WTC11 (cell line): ENCODE data around the gene CAPN7. TPM values are rescaled to one million over a fixed set of nuclear protein-coding genes. Genes with fewer than 3 reads are reported as not detected.

Experiments used
- ATAC-seq: fragments of 200-7000 bp; cut with Tn5 transposase; 2 replicates; pipeline ENCODE4 v1.10.0; 2021; ENCODE audit warnings: mild to moderate bottlenecking, moderate library complexity
- CTCF ChIA-PET: fragments of 300-600 bp; sonication (Branson Sonifier 250); formaldehyde crosslinking; loops from one replicate; lab custom pipeline; 2021; ENCODE audit warnings: antibody characterized with exemption; lab: Charles Lee
- POLR2A ChIA-PET: fragments of 350-600 bp; sonication (Branson Sonifier 250); formaldehyde crosslinking; loops from one replicate; lab custom pipeline; 2021; ENCODE audit warnings: antibody characterized with exemption; lab: Charles Lee
- DNase-seq: peaks from one replicate; pipeline ENCODE4 v3.0.0; 2021; ENCODE audit warnings: low spot score
- H3K27ac Mint-ChIP-seq: 2 replicates; pipeline ENCODE4 v1.8.0; 2021; ENCODE audit warnings: mixed read lengths
- H3K27me3 Mint-ChIP-seq: 2 replicates; pipeline ENCODE4 v1.8.0; 2021; ENCODE audit warnings: low read depth, mild to moderate bottlenecking, moderate library complexity, mixed read lengths
- H3K36me3 Mint-ChIP-seq: 2 replicates; pipeline ENCODE4 v1.8.0; 2021; ENCODE audit warnings: mixed read lengths
- H3K4me1 Mint-ChIP-seq: 2 replicates; pipeline ENCODE4 v1.8.0; 2022; ENCODE audit warnings: mixed read lengths
- H3K4me3 Mint-ChIP-seq: 2 replicates; pipeline ENCODE4 v1.8.0; 2021; ENCODE audit warnings: mild to moderate bottlenecking, moderate library complexity, mixed read lengths
- H3K9me3 Mint-ChIP-seq: 2 replicates; pipeline ENCODE4 v1.8.0; 2021; ENCODE audit warnings: mixed read lengths
- AFF4 ChIP-seq: sonication (generic); formaldehyde crosslinking; IDR thresholded peaks from 2 replicates; pipeline ENCODE4 v1.8.1; 2023; ENCODE audit warnings: mild to moderate bottlenecking, missing genetic modification reagents, borderline replicate concordance
- AR ChIP-seq: fragments of 250-450 bp; sonication (Bioruptor Pico); IDR thresholded peaks from 2 replicates; pipeline ENCODE4 v1.9.0; 2021; ENCODE audit warnings: mild to moderate bottlenecking
- ATF2 ChIP-seq: sonication (generic); formaldehyde crosslinking; IDR thresholded peaks from 2 replicates; pipeline ENCODE4 v1.8.1; 2022; ENCODE audit warnings: low read depth, missing genetic modification reagents, borderline replicate concordance
- CREM ChIP-seq: sonication (generic); formaldehyde crosslinking; IDR thresholded peaks from 2 replicates; pipeline ENCODE4 v1.8.1; 2022; ENCODE audit warnings: mild to moderate bottlenecking, missing genetic modification reagents, moderate library complexity
- E2F1 ChIP-seq: sonication (generic); formaldehyde crosslinking; IDR thresholded peaks from 2 replicates; pipeline ENCODE4 v1.8.0; 2022; ENCODE audit warnings: mild to moderate bottlenecking, missing genetic modification reagents
- ELF4 ChIP-seq: sonication (generic); formaldehyde crosslinking; IDR thresholded peaks from 2 replicates; pipeline ENCODE4 v1.8.1; 2022; ENCODE audit warnings: low read depth, mild to moderate bottlenecking, moderate library complexity, missing genetic modification reagents
- HMGA2 ChIP-seq: fragments of 250-450 bp; sonication (Bioruptor Pico); IDR thresholded peaks from 2 replicates; pipeline ENCODE4 v1.4.0; 2021; ENCODE audit warnings: mild to moderate bottlenecking, moderate library complexity
- KAT7 ChIP-seq: sonication (generic); formaldehyde crosslinking; IDR thresholded peaks from 2 replicates; pipeline ENCODE4 v1.8.1; 2023; ENCODE audit warnings: missing genetic modification reagents, mild to moderate bottlenecking, borderline replicate concordance
- NFATC4 ChIP-seq: fragments of 250-450 bp; sonication (Bioruptor Pico); IDR thresholded peaks from 2 replicates; pipeline ENCODE4 v1.9.0; 2021; ENCODE audit warnings: mild to moderate bottlenecking
- NFE2L1 ChIP-seq: sonication (generic); formaldehyde crosslinking; IDR thresholded peaks from 2 replicates; pipeline ENCODE4 v1.8.1; 2023; ENCODE audit warnings: missing genetic modification reagents
- NR1H2 ChIP-seq: sonication (generic); formaldehyde crosslinking; IDR thresholded peaks from 2 replicates; pipeline ENCODE4 v1.9.0; 2021; ENCODE audit warnings: mild to moderate bottlenecking, moderate library complexity, missing genetic modification reagents
- RORB ChIP-seq: fragments of 250-450 bp; sonication (Bioruptor Pico); IDR thresholded peaks from 2 replicates; pipeline ENCODE4 v1.9.0; 2021; ENCODE audit warnings: mild to moderate bottlenecking
- SMAD4 ChIP-seq: sonication (generic); formaldehyde crosslinking; IDR thresholded peaks from 2 replicates; pipeline ENCODE4 v1.8.0; 2022; ENCODE audit warnings: mild to moderate bottlenecking, missing genetic modification reagents
- SOX15 ChIP-seq: fragments of 250-450 bp; sonication (Bioruptor Pico); IDR thresholded peaks from 2 replicates; pipeline ENCODE4 v1.9.0; 2021; ENCODE audit warnings: mild to moderate bottlenecking
- TEAD4 ChIP-seq: sonication (generic); formaldehyde crosslinking; IDR thresholded peaks from 2 replicates; pipeline ENCODE4 v1.8.0; 2022; ENCODE audit warnings: mild to moderate bottlenecking, missing genetic modification reagents
- USF1 ChIP-seq: sonication (generic); formaldehyde crosslinking; IDR thresholded peaks from 2 replicates; pipeline ENCODE4 v1.8.0; 2022; ENCODE audit warnings: mild to moderate bottlenecking, missing genetic modification reagents
- ZBTB21 ChIP-seq: sonication (generic); formaldehyde crosslinking; IDR thresholded peaks from 2 replicates; pipeline ENCODE4 v1.8.1; 2023; ENCODE audit warnings: mild to moderate bottlenecking, missing genetic modification reagents, borderline replicate concordance
- ZNF121 ChIP-seq: sonication (generic); formaldehyde crosslinking; IDR thresholded peaks from 2 replicates; pipeline ENCODE4 v1.8.0; 2023; ENCODE audit warnings: missing genetic modification reagents
- ZNF138 ChIP-seq: sonication (generic); formaldehyde crosslinking; conservative IDR thresholded peaks from 2 replicates; pipeline ENCODE4 v1.8.1; 2022; ENCODE audit warnings: mild to moderate bottlenecking, moderate library complexity, missing genetic modification reagents
- ZNF532 ChIP-seq: fragments of 250-450 bp; sonication (Bioruptor Pico); IDR thresholded peaks from 2 replicates; pipeline ENCODE4 v1.9.0; 2021; ENCODE audit warnings: mild to moderate bottlenecking, borderline replicate concordance
- total RNA-seq: library from RNA; stranded (reverse); gene quantifications from 3 replicates; pipeline ENCODE4 v1.2.3, GENCODE V29; 2021

Gene CAPN7
- total RNA-seq, 1 experiment from 2014 or later = 16.8 TPM

GRCh38 chr3:15255215-15255614 lies 49.2 kb downstream of the CAPN7 start (continued):
- TF ChIP-seq SMAD4 (CRISPR knock-in tag) = no peak

GRCh38 chr3:15256861-15257341 lies 50.9 kb downstream of the CAPN7 start:
- POLR2A ChIA-PET = interaction anchor here (0.7 kb wide), 1 partner anchor 38 kb away, joined by 3 read pairs; no protein-coding TSS in a partner anchor
- ATAC-seq (no peak), DNase-seq (no peak)
- Mint-ChIP-seq H3K4me3 (no peak overlapping the region), H3K27me3 (no peaks in the 10 kb centered on the region), H3K4me1 (no peaks in the 10 kb centered on the region), H3K9me3 (no peaks in the 10 kb centered on the region), H3K27ac (no peak overlapping the region), H3K36me3 (peaks cover 19% of the 10 kb centered on the region; the same call in 1 of the 2 replicates)
- no peak for TF ChIP-seq ZNF121
- TF ChIP-seq ZBTB21 (CRISPR knock-in tag) = no peak
- no peak for TF ChIP-seq ATF2 (CRISPR knock-in tag)
- TF ChIP-seq AR (CRISPR knock-in tag) = no peak
- TF ChIP-seq TEAD4 = no peak
- TF ChIP-seq AFF4 (CRISPR knock-in tag) = no peak
- no peak for TF ChIP-seq NFE2L1
- TF ChIP-seq RORB (CRISPR knock-in tag) = no peak
- TF ChIP-seq SOX15 = no peak
- CTCF ChIA-PET = interaction anchor here (1.0 to 1.6 kb wide), 2 partner anchors 11 to 75 kb away, joined by 3 to 8 read pairs; partner anchors contain the start of gene SH3BP5

- Mint-ChIP-seq H3K9me3 (no peaks in the 10 kb centered on the region), H3K36me3 (peaks cover 19% of the 10 kb centered on the region; the same call in 1 of the 2 replicates), H3K27me3 (no peaks in the 10 kb centered on the region), H3K27ac (no peak overlapping the region), H3K4me3 (no peak overlapping the region)
- no peak for ATAC-seq
- CTCF ChIA-PET = interaction anchor here (1.1 kb wide), 1 partner anchor 9 kb away, joined by 8 read pairs; no protein-coding TSS in a partner anchor
- POLR2A ChIA-PET = no interaction called here
- TF ChIP-seq NR1H2 (CRISPR knock-in tag) = no peak
- no peak for TF ChIP-seq TEAD4
- TF ChIP-seq HMGA2 = no peak
- no peak for TF ChIP-seq ELF4 (CRISPR knock-in tag)
- no peak for TF ChIP-seq USF1 (CRISPR knock-in tag)
- TF ChIP-seq E2F1 (CRISPR knock-in tag) = no peak
- no peak for TF ChIP-seq KAT7 (CRISPR knock-in tag)
- no peak for TF ChIP-seq CREM (CRISPR knock-in tag)
- TF ChIP-seq NFATC4 = no peak
- TF ChIP-seq ZNF138 (CRISPR knock-in tag) = no peak
- no peak for TF ChIP-seq ZNF532 (CRISPR knock-in tag)
- TF ChIP-seq, all 79 proteins: peak for 0
- DNase-seq = no peak
- H3K4me1 Mint-ChIP-seq = no peaks in the 10 kb centered on the region
These were observed 52.7 kb downstream of the CAPN7 start for GRCh38 chr3:15258720-15259119.
